HG03354 (cell line): Measurements from ENCODE around the gene DECR2.

ENCODE experiments used
- ATAC-seq: cut with Tn5 transposase; IDR thresholded peaks from one replicate; pipeline ENCODE4 v1.9.1; 2021; ENCODE audit warnings: mild to moderate bottlenecking; ENCODE audit not compliant: unreplicated experiment, poor library complexity, severe bottlenecking

DECR2 gene

DNA sequence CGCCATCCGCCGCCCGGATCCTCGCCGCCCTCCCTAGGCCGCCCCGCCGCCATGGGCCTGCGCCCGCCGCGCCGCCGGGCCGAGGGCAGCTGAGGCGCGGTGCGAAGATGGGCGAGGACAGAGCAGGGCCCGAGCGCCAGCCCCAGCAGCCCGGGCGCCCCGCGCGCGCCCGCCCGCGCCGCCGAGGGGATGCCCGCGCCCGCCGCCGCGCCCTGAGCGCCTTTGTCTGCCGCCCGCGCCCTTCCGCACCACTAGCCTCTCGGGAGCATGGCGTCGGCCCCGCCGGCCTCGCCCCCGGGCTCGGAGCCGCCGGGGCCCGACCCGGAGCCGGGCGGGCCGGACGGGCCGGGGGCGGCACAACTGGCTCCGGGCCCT lies 24.0 kb downstream of the DECR2 start:
- peak; percentile 45 for ATAC-seq

DNA sequence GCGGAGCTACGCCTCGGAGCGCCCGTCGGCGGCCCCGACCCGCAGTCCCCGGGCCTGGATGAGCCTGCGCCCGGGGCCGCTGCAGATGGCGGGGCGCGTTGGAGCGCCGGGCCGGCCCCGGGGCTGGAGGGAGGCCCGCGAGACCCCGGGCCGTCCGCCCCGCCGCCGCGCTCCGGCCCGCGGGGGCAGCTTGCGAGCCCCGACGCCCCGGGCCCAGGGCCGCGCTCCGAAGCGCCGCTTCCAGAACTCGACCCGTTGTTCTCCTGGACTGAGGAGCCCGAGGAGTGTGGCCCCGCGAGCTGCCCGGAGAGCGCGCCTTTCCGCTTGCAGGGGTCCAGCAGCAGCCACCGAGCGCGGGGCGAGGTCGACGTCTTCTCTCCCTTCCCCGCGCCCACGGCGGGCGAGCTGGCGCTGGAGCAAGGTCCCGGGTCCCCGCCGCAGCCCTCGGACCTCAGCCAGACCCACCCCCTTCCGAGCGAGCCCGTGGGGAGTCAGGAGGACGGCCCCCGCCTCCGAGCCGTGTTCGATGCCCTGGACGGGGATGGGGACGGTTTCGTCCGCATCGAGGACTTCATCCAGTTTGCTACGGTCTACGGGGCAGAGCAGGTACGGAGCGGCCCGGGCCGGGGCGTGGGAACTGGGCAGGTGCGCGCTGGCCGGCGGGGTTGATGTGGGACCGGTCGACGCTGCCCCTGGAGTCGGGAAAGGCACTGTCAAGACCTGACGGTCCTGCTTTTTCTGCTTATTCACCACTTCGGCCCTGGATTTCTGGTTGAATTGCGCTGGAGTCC lies 24.6 kb downstream of the DECR2 start:
- ATAC-seq, result no peak

DNA sequence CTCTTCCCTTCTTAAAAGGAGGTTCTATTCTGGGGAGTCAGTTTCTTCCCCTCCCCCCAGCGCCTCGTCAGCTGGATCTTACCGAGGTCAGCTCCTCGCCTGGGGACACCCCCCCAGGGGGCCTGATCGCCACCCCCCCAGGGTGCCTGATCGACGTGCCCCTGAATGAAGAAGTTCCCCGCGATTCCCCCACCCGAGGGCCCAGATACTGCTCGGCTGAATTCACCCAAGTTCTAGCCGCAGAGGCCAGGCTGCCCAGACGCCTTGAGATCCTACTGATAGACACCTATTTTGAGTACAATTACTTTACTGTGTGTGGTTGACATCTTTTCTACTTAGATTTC lies 25.2 kb downstream of the DECR2 start:
- no peak for ATAC-seq

DNA sequence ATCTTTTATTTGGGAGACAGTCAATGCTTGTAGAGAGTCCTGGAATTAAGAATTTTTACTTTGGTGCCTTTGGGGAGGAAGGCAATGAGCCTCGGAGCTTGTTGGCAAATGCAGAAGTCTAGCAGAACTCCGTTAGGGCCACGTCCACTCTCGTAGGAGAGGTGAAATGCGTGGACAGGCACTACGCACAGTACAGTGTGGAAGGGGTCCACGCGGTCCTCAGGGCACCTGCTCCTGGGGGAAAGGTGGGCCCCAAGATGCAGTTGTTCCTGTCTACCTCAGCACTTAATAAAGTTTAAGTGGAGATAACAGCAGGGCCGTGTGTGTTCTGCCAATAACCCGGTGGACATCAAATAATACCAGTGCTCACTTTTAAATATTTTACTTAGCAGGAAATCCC lies 25.6 kb downstream of the DECR2 start:
- ATAC-seq, result no peak

DNA sequence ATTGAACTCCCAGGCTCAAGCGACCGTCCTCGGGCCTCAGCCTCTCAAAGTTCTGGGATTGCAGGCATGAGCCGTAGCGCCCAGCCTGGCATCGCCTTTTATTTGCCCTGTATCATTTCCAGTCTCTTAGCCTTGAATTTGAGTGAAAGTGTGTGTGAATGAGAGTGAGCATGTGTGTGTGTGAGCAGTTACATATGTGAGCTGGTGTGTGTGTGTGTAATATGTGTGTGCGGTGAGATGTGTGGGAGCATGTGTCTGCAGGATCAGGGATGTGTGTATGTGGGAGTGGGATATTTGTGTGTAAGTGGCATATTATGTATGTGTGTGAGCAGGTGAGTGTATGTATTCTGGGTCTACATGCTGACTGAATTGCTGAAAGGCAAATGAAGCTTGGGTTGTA lies 29.2 kb downstream of the DECR2 start:
- ATAC-seq, result no peak

DNA sequence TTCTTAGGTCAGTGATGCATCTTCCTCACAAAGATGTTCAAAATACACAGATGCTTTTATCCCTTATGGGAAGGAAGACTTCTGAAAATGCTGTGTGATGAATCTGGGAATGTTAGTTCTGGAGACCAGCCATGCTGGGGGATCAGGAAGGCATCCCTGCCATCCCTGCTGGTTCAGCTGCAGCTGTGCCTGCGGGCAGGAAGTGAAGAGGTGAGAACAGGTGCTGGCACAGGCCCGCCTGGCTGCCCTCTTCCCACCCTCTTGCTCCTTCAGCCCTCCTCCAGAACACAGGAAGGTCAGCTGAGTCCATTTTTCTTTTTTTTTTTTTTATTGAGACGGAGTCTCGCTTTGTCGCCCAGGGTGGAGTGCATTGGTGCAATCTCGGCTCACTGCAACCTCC lies 38.9 kb downstream of the DECR2 start:
- no peak for ATAC-seq

DNA sequence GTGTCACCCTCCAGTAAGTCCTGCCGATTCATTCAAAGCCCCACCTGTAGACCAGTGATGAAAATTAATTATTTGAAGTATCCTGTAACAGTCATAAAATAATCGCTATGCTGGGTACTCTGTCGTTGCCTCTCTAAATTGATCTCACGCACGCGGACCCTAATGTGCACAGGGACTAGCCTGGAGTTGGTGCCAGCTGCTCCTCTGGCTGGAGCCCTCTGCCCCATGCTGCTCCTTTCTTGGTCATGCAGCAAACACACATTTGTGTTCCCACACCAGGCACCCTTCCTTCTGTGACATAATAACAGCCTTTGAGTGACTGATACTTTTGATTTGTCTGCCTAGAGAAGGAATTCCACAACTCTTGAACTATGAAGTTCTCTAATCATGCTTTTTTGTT lies 39.8 kb downstream of the DECR2 start:
- no peak for ATAC-seq

DNA sequence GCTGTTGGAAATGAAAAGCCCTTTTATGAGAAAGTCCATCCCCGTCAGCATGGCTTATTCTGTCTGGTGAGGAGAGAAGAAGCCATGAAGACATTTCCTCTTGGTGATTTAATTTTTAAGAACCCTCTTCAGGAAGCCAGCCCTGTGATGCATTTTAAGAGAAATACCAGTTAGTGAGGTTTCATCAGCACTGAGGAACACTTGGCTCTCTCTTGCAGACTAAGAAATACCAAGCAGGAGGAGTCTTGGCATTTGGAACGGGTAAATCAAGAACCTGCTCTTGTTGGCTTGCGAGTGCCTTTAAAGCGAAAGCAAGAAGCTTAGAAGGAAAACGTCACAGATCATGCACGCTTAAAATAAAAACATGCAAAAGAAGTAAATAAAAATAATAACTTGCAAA lies 41.3 kb downstream of the DECR2 start:
- no peak for ATAC-seq

DNA sequence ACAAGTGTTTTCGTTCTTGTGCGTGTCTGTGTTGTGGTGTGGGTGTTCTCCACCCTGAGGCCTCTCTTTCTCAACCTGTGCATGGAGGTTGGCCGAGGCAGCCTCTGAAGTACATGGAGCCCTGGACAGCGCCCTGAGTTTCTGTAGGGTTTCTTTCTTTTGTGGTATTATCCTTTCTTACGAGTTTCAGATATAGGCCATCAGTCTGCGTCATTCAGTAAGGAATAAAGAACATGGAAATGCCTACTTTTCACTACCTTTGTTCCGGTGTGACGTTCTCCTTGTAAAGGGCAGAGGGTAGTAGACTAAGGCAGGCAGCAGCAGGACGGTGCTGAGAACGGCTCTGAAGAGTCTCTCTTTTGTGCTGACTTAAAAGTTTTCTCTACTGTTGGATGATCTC lies 42.3 kb downstream of the DECR2 start:
- ATAC-seq, result no peak

DNA sequence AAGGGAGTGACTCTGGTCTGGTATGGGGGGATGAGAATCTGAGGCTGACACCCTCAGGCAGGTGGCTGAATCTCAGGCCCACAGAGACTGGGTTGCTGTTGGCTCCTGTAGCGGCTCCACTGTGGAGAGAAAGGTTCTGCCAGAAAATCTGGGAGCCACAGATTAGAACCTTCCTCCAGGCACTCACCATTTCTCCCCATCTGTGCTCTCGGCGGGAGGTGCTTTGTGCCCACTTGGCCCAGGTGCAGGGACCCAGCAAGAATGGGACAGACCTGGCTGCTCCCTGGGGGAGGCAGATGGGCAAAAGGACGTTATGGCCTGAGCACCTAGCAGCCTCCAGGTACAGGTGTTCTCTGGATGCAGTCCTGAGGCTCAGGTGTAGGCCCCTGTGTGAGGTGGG lies 43.9 kb downstream of the DECR2 start:
- ATAC-seq, result no peak

DNA sequence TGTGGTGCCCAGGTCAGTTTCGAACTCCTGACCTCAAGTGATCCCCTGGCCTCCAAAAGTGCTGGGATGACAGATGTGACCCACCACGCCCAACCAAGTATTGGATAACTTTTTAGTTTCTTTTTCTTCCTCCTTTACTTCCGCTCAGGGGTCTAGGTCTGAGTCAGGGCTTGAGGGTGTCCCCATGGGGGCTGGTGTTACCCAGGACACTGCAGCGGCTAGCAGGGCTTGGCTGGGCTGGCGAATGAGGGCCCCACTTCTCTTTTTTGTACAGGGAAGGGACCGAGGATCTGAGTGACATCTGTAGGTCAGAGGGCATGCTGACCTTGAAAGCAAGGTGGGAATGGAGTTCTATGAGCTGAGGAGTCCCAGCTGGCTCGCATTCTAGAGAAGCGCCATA lies 48.7 kb downstream of the DECR2 start:
- no peak for ATAC-seq

DNA sequence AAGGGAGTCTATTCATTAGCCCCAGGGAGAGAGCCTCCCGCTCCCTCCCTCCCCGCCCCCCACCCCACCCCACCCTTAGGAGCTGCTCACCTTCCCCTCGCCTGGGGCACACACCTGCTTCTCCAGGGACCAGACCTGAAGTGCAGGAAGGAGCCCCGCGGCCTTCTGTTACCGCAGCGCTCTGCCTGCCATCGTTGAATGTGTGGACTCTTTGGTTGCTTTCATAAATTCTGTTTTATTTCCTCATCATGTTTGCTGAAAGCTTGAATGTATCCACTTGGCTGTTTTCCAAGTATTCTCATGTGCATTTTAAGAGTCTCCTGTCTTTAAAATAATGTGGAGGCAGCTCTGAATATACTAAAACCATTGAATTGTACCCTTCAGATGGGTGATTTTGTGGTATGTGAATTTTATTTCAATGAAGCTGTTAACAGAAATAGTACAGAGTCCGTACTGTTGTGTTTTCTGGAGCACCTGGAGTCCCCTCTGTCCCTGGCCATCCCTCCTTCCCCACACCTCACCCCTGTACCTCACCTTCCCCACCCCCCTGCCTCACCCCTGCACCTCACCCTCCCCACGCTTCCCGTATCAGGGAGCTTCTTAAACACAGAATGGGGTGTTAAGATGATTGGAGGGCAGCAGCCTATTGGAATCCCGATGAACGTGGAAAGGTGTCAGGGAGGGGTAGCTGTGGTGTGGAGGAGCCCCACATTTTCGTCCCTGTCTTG lies 49.3 kb downstream of the DECR2 start:
- ATAC-seq, result no peak

DNA sequence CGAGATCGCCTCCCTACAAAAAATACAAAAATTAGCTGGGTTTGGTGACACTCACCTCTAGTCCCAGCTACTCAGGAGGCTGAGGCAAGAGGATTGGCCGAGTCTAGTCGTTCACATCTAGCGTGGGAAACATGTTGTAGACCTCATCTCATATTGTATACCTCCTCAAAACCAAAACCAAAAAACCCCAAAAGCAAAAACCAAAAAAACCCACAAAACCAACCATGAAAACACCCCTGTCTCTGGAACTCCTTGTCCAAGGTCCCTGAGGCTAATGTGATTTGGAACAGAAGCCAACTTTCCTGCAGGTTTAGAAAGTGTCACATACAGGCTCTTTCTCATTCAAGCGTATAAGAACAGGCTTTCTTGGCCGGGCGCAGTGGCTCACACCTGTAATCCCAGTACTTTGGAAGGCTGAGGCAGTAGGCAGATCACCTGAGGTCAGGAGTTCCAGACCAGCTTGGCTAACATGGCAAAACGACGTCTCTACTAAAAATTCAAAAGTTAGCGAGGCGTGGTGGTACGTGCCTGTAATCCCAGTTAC lies 52.8 kb downstream of the DECR2 start:
- no peak for ATAC-seq

DNA sequence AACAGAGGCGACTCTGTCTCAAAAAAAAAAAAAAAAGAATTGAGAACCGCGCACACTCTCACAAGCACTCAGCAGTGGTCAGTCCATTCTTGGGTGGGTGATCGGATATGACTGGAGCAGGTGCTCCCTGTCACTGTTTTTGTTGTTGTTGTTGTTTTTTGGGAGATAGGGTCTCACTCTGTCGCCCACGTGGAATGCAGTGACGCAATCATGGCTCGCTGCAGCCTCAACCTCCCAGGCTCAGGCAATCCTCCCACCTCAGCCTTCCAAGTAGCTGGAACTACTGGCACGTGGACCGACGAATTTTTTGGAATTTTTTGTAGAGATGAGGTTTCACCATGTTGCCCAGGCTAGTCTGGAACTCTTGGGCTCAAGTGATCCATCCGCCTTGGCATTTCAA lies 53.8 kb downstream of the DECR2 start:
- ATAC-seq, result no peak

DNA sequence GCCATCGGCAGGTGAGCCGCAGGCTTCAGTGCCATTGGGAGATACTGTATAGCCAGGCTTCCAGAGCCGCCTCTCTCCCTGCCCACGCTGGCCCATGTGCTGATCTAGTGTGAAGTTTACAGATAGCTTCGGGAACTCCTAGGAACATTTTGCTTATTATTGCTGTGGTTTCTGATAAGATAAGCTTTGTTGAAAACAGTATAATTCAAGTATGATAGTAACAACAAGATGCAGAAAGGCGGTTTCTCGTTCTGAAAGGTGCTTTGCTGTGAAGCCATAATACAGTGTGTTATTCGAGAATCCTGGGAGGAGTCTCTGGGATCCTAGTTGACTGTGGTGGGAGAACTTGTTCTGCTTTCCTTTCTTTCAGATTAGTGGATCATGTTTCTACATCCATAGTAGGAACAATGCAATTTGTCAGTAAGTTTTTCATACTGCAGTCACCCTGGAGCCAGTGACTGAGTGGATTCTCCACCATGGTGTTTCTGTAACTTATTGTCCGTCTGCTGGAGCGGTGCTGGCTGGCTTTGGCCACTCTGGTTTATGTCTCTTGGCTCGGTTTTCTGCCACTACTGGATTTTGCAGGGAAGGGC lies 55.3 kb downstream of the DECR2 start:
- no peak for ATAC-seq

DNA sequence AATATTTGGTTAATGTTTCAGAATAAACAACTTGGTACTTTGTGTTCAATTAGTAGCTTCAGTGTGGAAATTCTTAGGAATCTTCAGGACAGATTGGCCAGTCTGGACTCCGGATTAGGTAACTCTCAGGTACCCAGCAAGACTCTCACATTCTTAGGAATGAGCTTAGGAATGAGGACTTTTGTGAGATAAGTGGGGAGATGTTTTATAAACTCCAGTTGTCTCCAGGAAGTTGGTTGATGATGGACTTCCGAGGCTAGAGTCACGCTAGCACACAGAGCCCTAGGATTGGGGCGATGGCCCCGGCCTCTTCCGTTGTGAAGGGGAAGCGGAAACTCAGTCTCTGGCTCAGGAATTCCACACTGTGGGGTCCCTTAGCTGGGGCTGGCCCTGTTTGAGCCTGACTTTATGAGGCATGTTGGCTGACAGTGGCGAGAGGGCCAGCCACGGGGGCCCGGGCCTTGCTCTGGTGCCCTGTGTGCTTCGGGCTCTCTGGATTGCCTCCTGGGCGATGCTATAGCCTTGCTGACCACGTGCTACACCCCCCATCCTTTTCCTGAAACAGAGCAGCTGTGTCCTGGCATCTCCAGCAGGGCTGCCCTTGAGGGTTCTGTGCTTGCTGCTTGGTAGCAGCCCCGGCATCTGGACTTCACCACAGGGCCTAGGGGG lies 56.2 kb downstream of the DECR2 start:
- no peak for ATAC-seq

DNA sequence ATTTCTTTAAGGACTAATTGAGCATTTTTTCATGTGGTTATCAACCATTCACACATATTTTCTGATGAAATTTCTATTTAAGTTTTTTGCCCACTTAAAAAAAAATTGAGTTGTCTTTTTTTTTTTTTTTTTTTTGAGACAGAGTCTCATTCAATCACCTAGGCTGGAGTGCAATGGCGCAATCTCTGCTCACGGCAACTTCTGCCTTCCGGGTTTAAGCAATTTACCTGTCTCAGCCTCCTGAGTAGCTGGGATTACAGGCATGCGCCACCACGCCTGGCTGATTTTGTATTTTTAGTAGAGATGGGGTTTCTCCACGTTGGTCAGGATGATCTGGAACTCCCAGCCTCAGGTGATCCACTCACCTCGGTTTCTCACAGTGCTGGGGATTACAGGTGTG lies 58.1 kb downstream of the DECR2 start:
- ATAC-seq, result no peak

DNA sequence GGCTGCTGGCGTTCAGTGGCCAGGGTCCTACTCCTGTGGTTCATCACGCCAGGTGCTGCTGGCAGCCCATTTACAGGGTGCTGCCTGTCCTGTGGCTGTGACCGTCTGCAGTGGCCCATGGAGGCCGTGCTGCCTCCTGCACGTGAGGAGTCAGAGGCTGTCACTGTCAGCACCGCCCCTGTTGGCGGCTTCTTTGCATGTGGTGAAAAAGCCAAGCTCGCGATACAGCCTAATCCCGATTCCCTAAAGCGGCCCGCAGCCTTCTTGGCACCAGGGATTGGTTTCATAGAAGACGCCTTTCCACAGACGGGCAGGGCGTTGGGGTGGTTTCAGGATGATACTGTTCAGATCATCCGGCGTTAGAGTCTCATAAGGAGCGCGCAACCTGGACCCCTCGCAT lies 59.1 kb downstream of the DECR2 start:
- ATAC-seq, result no peak
